ENCODE results near the gene MTG2.

MTG2 gene

GRCh38 chr20:62160253-62160652 lies 22.6 kb upstream of the MTG2 start:
- H3K4me3 ChIP-seq (ENCODE audit: low read depth, low read length): no peak overlapping the region
- ChIA-PET POLR2A (no interaction called here), CTCF (interaction anchor here (0.7 kb wide), 1 partner anchor 648 kb away, joined by 3 read pairs; no protein-coding TSS in a partner anchor)
- peaks cover 0 to 49% of the 10 kb centered on the region in 2 experiments; a peak in 2 of 3 replicates for H3K36me3 ChIP-seq (ENCODE audit: control insufficient read depth in 2 of 2, insufficient read depth in 1 of 2, low read length in 2 of 2)
- no peaks in the 10 kb centered on the region for H3K4me1 ChIP-seq (ENCODE audit: control insufficient read depth, insufficient read depth, low read length)
- H3K27ac ChIP-seq (ENCODE audit: extremely low read depth, low read depth, low read length): no peak overlapping the region
- H3K9me3 ChIP-seq (ENCODE audit: control insufficient read depth, insufficient read depth, low read depth, low read length): no peaks in the 10 kb centered on the region
- TF ChIP-seq ZIC2 (tag by site-specific recombination; IDR thresholded peaks at IDR 0.05) (no peak), ZNF629 (tag by site-specific recombination; IDR thresholded peaks at IDR 0.05) (no peak), ZNF2 (tag by site-specific recombination; IDR thresholded peaks at IDR 0.05) (no peak), ZNF549 (tag by site-specific recombination; IDR thresholded peaks at IDR 0.05) (no peak), ZNF792 (tag by site-specific recombination; IDR thresholded peaks at IDR 0.05) (no peak), ZNF768 (tag by site-specific recombination; IDR thresholded peaks at IDR 0.05) (no peak), ZBTB6 (tag by site-specific recombination; IDR thresholded peaks at IDR 0.05) (no peak), ZNF785 (tag by site-specific recombination; IDR thresholded peaks at IDR 0.05) (no peak), ZNF548 (tag by site-specific recombination; IDR thresholded peaks at IDR 0.05) (no peak), TRIM28 (IDR thresholded peaks at IDR 0.05; ENCODE audit: borderline replicate concordance, low read length) (no peak), ZNF585B (tag by site-specific recombination; IDR thresholded peaks at IDR 0.05) (no peak), ZNF610 (tag by site-specific recombination; IDR thresholded peaks at IDR 0.05; ENCODE audit: borderline replicate concordance) (no peak), ZNF510 (tag by site-specific recombination; IDR thresholded peaks at IDR 0.05; ENCODE audit: insufficient replicate concordance) (no peak), ZBTB21 (tag by site-specific recombination; IDR thresholded peaks at IDR 0.05) (no peak), ZNF18 (tag by site-specific recombination; IDR thresholded peaks at IDR 0.05) (no peak)
- TF ChIP-seq, protein P1, sequence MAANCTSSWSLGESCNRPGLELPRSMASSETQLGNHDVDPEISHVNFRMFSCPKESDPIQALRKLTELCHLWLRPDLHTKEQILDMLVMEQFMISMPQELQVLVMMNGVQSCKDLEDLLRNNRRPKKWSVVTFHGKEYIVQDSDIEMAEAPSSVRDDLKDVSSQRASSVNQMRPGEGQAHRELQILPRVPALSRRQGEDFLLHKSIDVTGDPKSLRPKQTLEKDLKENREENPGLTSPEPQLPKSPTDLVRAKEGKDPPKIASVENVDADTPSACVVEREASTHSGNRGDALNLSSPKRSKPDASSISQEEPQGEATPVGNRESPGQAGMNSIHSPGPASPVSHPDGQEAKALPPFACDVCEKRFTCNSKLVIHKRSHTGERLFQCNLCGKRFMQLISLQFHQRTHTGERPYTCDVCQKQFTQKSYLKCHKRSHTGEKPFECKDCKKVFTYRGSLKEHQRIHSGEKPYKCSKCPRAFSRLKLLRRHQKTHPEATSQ (tag by site-specific recombination; IDR thresholded peaks at IDR 0.05): no peak
- TF ChIP-seq, protein P2, sequence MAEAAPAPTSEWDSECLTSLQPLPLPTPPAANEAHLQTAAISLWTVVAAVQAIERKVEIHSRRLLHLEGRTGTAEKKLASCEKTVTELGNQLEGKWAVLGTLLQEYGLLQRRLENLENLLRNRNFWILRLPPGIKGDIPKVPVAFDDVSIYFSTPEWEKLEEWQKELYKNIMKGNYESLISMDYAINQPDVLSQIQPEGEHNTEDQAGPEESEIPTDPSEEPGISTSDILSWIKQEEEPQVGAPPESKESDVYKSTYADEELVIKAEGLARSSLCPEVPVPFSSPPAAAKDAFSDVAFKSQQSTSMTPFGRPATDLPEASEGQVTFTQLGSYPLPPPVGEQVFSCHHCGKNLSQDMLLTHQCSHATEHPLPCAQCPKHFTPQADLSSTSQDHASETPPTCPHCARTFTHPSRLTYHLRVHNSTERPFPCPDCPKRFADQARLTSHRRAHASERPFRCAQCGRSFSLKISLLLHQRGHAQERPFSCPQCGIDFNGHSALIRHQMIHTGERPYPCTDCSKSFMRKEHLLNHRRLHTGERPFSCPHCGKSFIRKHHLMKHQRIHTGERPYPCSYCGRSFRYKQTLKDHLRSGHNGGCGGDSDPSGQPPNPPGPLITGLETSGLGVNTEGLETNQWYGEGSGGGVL (tag by site-specific recombination; IDR thresholded peaks at IDR 0.05): no peak

GRCh38 chr20:62160876-62161275 lies 22.0 kb upstream of the MTG2 start:
- no peaks in the 10 kb centered on the region for H3K4me1 ChIP-seq (ENCODE audit: control insufficient read depth, insufficient read depth, low read length)
- peaks cover 0 to 55% of the 10 kb centered on the region in 2 experiments; a peak in 2 of 3 replicates for H3K36me3 ChIP-seq (ENCODE audit: control insufficient read depth in 2 of 2, insufficient read depth in 1 of 2, low read length in 2 of 2)
- TF ChIP-seq ZNF510 (tag by site-specific recombination; IDR thresholded peaks at IDR 0.05; ENCODE audit: insufficient replicate concordance): no peak
- TF ChIP-seq ZNF416 (tag by site-specific recombination; IDR thresholded peaks at IDR 0.05): no peak
- TF ChIP-seq, protein P3, sequence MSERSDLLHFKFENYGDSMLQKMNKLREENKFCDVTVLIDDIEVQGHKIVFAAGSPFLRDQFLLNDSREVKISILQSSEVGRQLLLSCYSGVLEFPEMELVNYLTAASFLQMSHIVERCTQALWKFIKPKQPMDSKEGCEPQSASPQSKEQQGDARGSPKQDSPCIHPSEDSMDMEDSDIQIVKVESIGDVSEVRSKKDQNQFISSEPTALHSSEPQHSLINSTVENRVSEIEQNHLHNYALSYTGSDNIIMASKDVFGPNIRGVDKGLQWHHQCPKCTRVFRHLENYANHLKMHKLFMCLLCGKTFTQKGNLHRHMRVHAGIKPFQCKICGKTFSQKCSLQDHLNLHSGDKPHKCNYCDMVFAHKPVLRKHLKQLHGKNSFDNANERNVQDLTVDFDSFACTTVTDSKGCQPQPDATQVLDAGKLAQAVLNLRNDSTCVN (tag by site-specific recombination; optimal IDR thresholded peaks at IDR 0.05): no peak
- TF ChIP-seq ZNF654 (tag by site-specific recombination; IDR thresholded peaks at IDR 0.05; ENCODE audit: low read depth): no peak
- TF ChIP-seq ZNF221 (tag by site-specific recombination; IDR thresholded peaks at IDR 0.05; ENCODE audit: borderline replicate concordance): no peak
- TF ChIP-seq GLI4 (tag by site-specific recombination; IDR thresholded peaks at IDR 0.05): no peak
- no peak for TF ChIP-seq MYNN (tag by site-specific recombination; IDR thresholded peaks at IDR 0.05; ENCODE audit: borderline replicate concordance)
- TF ChIP-seq ZNF138 (tag by site-specific recombination; IDR thresholded peaks at IDR 0.05; ENCODE audit: borderline replicate concordance): no peak
- no peak for TF ChIP-seq ZNF37A (tag by site-specific recombination; IDR thresholded peaks at IDR 0.05)
- no peak for TF ChIP-seq ZNF174 (tag by site-specific recombination; IDR thresholded peaks at IDR 0.05)
- no peak for TF ChIP-seq ZNF140 (tag by site-specific recombination; IDR thresholded peaks at IDR 0.05)
- no peak for TF ChIP-seq KLF8 (tag by site-specific recombination; IDR thresholded peaks at IDR 0.05)
- TF ChIP-seq, protein P1 (tag by site-specific recombination; IDR thresholded peaks at IDR 0.05): no peak
- CTCF ChIA-PET: interaction anchor here (0.7 kb wide), 1 partner anchor 647 kb away, joined by 3 read pairs; no protein-coding TSS in a partner anchor
- H3K4me3 ChIP-seq (ENCODE audit: low read depth, low read length): no peak overlapping the region
- no peaks in the 10 kb centered on the region for H3K9me3 ChIP-seq (ENCODE audit: control insufficient read depth, insufficient read depth, low read depth, low read length)
- H3K27ac ChIP-seq (ENCODE audit: extremely low read depth, low read depth, low read length): no peak overlapping the region
- POLR2A ChIA-PET: no interaction called here
